Stomach (tissue), 4 donors: ENCODE measurements around the gene MRC2.

ENCODE experiments used
- EP300 ChIP-seq: sonication (generic); formaldehyde crosslinking; IDR thresholded peaks from one replicate; pipeline ENCODE4 v1.6.1; 2017; ENCODE audit warnings: antibody characterized with exemption
- POLR2A ChIP-seq, 4 donors: fragments of 450-650 bp; IDR thresholded peaks; one replicate each; pipeline ENCODE4 v1.6.1; 2016; ENCODE audit warnings: antibody characterized with exemption in 4 of 4, control low read depth in 2 of 4, mild to moderate bottlenecking in 1 of 4, moderate library complexity in 1 of 4
- POLR2AphosphoS5 ChIP-seq, 3 donors: sonication (generic); formaldehyde crosslinking; IDR thresholded peaks; one replicate each; pipeline ENCODE4 v1.6.1; 2016; ENCODE audit warnings: antibody characterized with exemption in 3 of 3
- TF ChIP-seq, protein P1 (sequence below), 7 experiments: fragments of 450-650 bp in 4 of 7; fragments of 200-600 bp in 3 of 7; sonication (generic) in 3 of 7; IDR thresholded peaks; one replicate each; pipeline ENCODE4 v1.5.1; 2016 to 2019; ENCODE audit warnings: antibody characterized with exemption in 7 of 7, control low read depth in 2 of 7, mild to moderate bottlenecking in 1 of 7

DNA sequence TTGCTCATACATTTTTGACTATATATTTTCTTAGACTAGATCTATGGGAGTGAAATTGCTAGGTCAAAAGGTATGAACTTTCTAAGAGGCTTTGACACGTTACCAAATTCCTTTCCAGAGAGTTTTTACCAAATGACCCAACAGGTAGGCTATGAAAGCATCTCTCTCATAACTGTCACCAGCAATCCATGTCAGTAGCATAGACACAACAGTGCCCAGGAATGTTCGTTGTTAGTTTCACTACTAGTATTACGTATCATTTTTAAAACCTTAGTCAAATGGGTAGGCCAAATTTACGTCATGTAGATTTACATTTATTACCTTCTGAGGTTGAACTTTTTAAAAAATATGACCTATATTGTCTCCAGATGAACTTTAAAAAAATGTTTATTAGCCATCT lies 113.8 kb downstream of the MRC2 start:
- no peak for TF ChIP-seq POLR2AphosphoS5 (IDR thresholded peaks at IDR 0.05)
- TF ChIP-seq, protein P1, sequence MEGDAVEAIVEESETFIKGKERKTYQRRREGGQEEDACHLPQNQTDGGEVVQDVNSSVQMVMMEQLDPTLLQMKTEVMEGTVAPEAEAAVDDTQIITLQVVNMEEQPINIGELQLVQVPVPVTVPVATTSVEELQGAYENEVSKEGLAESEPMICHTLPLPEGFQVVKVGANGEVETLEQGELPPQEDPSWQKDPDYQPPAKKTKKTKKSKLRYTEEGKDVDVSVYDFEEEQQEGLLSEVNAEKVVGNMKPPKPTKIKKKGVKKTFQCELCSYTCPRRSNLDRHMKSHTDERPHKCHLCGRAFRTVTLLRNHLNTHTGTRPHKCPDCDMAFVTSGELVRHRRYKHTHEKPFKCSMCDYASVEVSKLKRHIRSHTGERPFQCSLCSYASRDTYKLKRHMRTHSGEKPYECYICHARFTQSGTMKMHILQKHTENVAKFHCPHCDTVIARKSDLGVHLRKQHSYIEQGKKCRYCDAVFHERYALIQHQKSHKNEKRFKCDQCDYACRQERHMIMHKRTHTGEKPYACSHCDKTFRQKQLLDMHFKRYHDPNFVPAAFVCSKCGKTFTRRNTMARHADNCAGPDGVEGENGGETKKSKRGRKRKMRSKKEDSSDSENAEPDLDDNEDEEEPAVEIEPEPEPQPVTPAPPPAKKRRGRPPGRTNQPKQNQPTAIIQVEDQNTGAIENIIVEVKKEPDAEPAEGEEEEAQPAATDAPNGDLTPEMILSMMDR (IDR thresholded peaks at IDR 0.05): no peak
- TF ChIP-seq EP300: no peak
- TF ChIP-seq POLR2A (IDR thresholded peaks at IDR 0.05): no peak
